Stimulated activated CD4-positive, alpha-beta T cell treated with anti-CD3 and anti-CD28 coated beads, Interleukin-15, amount 100 ng/mL, for 1 hour (primary cell): ENCODE data around the gene SMAD3.

Experiments
- DNase-seq, 2 donors: peaks; one replicate each; pipeline ENCODE4 v3.0.0-alpha.2; 2020; ENCODE audit warnings: low read depth in 1 of 2, low spot score in 1 of 2

SMAD3 gene

DNA sequence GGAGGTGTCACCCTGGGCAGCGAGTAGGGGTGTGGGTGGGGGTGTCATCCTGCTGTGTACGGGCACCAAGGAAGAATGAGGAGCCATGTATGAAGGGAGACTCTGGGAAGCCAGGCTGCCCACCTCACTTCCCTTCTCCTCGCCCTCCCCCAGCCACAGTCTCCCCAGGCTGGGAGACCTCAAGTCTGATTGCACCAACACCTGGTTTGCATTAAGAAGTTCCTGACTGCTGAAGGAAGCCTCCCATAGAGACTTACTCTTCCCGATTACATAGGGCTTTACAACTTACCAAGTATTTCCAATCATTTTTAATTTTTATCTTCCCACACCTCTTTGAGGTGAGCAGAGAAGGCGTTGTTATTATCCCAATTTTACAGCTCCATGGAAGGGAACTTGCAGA is 29.5 kb upstream of the SMAD3 start:
- DNase-seq, result no peak

DNA sequence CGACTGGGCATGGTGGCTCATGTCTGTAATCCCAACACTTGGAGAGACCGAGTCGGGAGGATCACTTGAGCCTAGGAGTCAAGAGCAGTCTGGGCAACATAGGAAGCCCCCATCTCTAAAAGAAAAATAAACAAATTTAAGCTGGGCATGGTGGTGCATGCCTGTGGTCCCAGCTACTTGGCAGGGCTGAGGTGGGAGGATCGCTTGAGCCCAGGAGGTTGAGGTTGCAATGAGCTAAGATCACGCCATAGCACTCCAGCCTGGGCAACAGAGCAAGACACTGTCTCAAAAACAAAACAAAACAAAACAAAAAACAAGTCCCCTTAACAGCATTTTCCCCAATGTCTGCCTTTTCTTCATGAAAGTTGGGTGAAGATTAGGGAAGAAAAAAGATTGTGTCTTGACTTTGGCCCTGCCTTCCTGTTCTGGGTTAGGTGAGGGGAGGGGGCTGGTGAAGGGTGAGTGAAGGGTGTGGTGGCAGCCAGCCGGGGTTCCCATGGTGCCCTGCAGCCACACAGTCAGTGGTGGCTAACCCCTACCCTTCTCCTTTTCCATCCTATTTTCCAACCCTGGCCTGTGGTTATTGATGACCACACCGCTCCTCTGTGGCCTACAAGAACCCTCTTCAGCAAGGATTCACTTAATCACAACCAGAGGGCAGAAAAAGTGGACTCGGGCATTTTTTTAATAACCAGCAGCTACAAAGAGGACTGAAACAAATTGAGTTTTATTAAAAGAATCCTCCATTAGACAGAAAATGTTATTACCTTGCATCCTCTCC is 28.4 kb upstream of the SMAD3 start:
- no peak for DNase-seq

DNA sequence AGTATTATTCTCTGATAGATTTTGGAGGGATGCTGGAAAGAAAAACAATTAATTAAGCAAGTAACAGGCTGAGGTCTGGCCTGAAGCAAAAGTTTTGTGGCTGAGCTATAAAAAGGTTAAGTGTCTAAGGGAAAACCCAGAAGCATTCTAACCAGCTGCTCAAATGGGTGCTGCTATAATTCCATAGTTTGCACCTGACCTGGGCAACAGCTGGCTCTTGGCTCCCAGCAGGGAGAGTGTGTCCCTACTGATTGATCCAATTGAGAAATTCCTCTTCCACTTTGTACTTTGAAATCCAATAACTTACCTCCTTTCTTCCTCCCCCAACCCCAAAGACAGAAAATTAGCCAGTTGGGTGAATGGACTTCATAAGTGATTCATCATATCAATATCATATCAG is 27.7 kb upstream of the SMAD3 start:
- no peak for DNase-seq

DNA sequence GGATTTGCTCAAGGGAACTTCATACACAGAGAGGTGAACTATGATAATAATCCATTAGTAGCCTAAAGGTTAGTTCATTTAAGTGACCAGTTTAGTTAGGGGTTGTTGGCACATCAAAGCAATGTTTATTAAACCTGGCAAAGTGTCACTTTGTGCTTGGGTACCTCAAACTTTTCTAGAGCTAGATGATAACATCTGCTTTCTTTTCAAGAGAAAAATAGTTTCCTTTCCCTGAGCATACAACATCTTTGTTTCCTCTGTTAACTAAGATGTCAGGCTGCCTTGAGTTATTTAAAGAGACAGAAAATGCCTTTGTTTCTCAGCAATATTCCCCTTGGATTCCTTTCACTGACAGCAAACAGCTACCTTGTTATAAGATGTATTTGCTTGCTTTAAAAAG is 26.7 kb upstream of the SMAD3 start:
- no peak for DNase-seq

DNA sequence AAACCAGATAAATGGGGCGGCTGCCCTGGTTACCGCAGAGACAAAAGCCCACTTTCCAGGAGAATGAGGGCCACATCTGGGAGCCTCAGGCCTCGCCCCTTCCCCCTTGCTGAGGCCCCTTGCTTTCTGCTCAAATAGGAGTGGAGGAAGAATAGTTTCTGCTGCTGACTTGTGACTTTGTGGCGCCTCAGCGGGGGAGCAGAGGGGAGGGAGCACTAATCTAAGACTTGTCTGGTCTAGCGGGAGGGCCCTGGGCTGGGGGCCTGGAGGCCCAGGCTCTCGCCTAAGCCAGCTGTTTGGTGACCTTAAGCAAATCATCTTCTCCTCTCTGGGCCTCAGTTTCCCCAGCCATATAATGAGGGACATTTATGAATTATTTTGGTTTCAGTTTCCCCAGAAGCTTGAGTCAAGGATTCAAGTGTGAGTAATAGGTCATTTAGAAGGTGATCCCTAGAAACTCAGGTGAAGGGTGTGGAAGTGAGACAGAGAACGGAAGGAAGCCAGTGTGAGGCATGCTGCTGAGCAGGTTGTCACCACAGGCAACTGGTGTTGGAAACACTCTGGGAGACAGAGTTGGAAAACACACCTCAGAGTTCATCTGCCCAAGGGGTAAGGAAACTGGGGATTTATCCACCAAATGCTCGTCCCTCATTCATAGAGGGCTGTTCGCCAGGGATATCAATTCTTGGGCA is 25.9 kb upstream of the SMAD3 start:
- no peak for DNase-seq

DNA sequence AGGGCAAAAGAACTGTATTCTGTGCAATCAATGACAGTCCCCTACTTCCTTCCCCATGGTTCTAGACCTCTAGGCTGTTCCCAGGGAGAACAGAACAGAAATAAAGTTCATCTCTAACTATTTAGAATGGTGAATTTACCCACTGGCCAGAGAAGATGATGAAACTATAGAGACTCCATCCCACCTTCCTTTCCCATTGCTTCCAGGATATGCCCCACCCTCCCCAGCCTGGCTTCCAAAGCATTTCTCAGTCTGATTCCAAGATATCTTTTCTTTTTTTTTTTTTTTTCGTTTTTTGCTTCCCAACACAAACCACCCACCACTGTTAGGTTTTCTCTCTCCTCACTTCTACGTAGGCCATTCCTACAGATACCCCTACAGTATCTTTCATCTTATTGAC is 25.1 kb upstream of the SMAD3 start:
- DNase-seq, result no peak

DNA sequence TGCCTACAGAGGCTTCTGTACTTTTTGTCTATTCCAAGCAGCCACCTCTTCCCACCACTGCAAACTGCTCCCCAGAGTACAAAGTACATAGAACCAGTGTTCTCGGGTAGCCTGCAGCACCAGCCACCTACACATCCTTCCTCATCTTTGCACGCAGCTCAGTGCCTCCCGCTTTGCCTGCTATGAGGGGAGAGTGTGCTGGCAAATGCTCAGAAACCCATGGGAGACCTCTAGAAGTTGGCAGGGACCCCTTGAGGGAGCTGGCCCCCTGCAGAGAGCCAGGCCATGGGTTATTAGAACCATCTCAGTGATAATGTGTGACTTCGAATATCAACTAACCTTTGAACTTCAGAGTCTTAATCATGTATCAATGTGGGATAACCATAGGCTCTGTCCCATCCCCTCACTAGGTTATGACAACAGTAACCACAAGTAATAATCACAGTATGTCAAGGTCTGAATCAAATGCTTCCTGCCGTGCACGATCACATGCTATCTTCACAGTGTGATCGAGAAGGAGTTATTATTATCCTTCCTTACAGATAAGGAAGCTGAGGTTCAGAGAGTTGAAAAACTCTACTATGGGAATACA is 22.8 kb upstream of the SMAD3 start:
- no peak for DNase-seq

DNA sequence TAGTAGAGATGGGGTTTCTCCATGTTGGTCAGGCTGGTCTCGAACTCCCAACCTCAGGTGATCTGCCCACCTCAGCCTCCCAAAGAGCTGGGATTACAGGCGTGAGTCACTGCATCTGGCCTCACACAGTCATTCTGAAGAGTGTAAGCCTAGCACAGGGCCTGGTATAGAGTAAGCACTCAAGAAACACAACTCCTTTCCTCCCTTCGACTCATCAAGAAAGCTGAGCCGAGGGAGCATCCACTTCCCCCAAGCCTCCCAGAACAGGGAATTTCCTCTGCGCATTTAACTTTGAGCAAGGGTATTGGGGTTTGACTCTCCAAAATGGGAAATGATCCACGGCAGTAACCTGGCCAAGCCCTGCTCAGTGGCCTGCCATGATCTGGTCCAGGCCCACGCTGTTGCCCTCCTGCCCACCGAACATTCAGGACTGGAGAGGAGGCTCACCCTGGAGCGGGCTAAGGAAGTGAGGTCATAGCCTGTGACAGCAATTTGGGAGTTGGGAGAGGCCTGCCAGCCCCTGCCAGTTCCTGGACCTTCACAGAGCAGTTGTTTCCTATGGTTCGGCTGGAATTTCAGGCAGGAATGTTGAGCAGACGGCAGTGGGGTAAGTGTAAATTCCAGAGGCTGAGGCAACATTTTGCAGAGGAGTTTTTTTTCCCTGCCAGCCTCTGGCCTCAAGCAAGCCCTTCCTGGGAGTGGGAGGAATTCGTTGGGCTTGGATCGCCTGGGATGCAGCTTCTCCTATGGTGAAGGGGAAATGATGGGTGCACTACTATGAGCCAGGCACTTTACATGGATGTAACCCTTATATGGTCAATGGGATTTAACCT is 21.2 kb upstream of the SMAD3 start:
- DNase-seq, result no peak

DNA sequence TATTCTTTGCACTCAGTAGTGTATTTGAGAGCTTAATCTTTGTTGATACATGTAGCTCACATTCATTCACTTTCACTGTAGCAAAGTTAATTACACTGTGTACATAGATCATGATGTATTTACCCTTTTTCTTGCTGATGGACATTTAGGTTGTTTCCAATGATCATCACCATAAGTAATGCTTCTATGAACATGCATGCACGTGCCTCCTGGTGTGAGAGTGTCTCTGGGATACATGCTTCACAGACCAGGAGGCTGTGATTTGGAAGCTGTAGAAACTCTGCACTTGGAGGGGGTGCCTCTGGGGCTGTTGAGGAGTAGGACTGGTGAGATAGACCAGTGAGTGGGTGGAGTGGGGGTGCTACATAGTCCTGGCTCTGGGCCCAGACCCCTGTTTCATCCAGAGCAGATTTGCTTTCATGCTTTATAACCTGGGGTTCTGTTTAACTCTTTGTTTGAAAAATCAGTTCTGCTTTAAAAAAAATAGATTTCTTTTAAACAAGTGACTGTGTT is 18.2 kb upstream of the SMAD3 start:
- no peak for DNase-seq

DNA sequence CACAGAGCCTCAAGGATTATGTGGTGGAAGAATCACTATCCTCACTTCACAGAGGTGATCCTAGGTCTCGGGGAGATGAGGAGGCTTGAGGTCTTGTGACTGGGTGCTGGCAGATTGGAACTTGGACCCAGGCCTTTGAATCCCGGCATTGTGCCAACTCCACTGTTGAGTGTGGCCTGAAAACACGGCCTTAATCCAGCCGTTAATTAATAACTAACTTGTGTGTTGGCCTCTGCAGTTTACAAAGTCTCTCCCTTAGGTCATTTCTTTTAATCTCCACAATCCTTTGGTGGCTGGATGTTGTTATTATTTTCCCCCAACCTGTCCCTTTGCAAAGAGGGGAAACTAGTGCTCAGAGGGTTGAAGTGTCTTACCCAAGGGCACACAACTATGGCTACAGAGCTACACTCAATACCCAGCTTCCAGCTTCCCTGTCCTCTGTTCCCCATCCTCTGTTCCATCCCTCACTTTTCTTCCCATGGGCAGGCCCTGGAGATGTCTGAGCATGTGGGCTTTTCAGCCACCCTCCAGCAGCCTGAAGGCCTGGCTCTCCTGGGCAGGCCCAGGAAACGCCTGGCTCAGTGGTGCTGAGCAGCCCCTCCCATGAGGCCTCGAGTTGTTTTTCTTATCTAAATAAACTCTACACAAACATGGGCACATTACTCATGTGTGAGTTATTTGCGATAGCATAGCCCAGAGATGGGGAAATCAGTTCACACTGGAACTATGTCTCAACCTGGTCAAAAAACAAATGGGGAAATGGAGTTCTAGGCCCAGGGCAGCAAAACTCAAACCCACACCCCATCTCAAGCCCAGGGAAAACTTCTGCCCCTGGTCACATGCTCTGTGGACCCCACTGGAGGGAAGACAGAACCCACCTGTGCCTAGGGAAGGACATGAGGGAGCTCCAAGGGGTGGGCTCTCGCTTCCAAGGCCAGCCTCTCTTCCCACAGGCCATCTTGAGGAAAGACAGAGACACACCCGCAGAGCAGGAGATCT is 16.8 kb upstream of the SMAD3 start:
- no peak for DNase-seq

DNA sequence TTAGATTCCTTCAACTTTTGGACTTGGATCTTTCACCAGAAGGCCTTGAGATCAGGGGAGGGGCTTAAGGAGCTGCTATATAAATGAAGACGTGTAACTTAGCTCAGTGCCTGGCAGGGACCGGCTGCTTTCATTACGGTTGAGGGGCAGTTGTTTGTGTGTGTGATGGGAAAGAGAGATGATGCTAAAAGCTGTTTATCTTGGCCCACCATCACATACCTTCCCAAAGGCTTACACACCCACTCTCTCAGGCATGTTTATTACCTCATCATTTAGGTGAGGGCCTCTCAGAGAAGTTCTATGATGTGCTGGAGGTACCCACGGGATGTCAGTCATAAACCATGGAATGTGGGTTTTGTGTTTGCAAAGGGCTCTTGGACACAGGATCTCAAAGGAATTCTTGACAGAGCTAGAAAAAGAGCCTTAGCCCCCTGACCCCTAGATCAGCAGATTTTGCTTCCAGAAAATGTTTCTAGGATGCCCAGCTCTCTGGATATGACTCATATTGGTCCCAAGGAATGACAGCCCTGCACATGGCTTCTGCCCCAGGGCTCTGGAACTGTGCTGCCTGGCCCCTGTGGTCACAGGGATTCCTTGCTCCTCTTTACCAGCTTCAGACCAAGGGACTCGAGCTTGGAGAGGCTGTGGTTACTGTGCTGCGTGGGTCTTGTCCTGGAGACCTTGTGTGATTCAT is 15.9 kb upstream of the SMAD3 start:
- DNase-seq, result no peak

DNA sequence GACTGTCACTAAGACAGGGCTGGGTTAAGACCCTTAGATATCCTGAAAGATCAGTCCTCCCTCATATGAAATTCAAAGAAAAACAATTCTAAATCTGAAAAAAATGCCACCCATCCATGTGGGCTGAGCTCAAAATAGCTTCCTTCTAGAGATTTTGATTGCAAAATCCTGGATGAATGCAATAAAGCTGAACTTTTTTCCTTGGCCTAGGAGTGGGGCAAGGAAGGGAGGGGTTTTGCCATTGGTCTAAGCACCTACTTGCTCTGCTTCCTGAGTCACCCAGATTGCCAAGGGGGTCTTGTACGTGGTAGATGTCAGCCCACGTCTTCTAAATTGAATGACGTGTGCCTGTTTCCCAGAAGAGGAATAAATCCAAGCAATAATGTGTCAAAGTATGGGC is 15.3 kb upstream of the SMAD3 start:
- DNase-seq, result no peak

DNA sequence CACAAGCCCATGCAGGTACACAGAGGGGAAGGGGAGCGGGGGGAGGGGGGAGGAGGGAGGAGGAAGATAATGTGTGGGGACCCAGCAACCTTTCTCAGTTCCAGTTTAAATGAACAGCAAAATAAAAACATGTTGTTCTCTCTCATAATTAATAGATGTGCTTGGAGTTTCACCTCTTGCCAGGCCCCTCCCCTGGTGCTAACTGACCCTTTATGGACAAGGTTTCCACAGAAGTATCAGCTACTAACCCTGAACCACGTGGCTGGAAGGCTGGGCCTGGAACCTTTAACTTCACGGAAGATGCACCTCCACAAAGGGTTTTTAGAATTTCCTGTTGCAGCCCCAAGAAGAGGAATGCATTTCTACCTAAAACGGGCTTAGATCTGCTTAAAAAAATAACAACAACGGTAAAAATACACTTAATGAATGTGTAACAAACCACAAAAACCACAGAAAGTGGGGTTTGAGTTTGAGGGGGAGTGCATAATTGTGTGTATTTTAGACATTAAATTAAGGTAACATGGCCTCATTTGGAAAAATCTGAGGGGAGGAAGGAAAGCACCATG is 14.8 kb upstream of the SMAD3 start:
- DNase-seq, result no peak

DNA sequence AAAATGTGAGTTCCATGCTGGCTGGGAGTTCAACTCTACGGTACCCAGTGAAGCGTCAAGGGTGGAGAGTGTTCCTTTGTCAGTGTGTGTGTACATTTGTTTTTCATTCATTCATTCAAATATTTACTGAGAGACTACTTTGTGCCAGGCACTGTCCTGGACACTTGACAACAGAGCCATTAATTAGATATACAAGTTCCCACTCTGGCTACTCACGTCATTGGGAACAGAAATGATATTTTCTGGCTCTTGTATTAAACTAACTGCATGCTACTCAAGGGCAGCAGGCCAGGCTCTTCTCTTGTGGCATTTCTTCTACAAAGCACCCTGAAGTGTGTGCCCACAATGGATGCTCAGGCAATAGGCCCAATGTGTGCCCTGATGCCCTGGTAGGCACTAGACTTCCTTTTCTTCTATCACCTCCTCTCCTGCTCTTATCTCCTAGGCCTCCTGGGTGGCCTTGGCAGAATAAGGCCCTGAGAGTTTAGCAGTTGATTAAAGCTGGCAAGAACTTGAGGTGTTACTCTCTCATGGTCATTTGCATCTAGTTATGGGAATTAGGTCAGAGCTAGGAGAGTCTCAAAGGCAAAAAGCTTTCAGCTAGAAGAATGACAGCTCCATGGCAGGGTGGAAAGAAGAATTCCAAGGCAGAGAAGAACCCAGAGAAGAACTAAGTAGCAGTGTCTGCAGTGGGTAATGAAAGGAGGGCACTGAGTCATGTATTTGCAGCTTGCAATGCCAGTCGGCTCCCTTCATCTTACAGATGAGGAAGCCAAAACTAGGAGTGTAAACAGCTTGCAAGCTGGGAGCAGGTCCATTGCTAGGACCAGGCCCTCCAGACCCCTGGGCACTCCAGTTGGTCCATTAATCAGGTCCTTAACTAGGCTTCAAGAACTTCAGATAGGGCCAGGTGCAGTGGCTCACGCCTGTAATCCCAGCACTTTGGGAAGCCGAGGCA is 14.0 kb upstream of the SMAD3 start:
- DNase-seq, result no peak

DNA sequence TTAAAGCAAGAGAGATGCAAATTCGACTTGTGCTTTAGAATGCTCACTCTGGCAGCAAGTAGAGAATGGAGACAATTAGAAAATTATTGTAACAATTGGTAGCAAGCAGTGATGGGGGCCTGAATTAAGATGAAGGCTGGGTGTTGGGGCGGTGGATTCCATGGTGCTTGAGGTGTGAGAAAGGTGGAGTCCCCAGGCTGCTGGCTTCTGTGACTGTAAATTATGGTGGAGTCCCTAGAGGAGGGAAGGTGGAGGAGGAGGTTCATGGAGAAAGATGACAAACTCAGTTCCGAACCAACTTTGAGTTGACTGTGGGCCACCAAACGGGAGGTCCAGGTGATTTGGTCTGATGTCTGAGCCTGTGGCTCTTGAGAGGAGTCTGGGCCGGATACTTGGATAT is 10.7 kb upstream of the SMAD3 start:
- no peak for DNase-seq

DNA sequence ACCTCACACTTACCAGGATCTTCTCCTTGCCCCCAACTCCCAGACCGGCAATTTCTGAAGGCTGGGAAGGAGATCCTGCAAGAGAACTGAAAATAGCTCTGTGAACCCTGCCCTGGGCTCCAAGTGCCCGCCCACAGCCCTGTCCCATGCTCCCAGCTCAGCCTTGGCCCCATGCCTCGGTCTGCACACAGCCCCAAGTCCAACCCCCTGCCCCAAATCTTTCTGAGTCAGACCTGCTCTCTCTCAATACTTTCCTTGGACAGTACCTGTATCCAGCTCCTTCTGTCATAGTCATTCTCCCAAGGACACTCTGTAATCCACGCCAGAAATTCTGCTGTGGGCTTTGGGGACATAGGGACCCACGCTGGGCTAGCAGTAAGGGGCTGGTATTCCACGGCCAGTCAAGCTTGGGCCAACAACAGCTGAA is 6.3 kb upstream of the SMAD3 start:
- no peak for DNase-seq

DNA sequence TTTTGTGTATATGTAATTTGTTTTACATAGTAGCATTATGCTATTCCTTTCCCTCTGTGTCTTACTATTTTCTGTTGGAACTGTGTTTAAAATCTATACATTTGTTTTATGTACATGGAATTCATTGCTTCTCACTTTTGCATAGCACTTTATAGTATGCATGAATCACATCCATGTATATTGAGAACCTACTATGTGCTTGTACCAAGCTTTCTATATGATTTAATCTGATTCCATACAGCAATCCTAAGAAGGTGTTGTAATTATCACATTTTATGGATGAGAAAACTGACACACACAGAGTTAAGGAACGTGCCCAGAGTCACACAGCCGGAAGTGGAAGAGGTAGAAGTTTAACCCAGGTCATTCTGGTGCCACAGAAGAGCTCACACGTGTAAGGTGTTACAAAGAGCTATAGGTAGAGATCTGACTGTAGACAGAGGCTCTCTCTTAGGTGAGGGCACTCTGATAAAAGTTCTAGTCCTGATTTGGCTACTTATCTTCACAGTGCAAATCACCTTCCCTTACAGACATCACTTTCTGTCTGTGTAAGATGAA is 3.5 kb upstream of the SMAD3 start:
- DNase-seq, result no peak
